Activated CD4-positive, alpha-beta T cell treated with anti-CD3 and anti-CD28 coated beads, Interleukin-2, amount 50 U/mL, for 16 hours (primary cell): Measurements from ENCODE around the gene RRP12.

Experiments
- DNase-seq: peaks from one replicate; pipeline ENCODE4 v3.0.0-alpha.2; 2020

RRP12 gene

DNA sequence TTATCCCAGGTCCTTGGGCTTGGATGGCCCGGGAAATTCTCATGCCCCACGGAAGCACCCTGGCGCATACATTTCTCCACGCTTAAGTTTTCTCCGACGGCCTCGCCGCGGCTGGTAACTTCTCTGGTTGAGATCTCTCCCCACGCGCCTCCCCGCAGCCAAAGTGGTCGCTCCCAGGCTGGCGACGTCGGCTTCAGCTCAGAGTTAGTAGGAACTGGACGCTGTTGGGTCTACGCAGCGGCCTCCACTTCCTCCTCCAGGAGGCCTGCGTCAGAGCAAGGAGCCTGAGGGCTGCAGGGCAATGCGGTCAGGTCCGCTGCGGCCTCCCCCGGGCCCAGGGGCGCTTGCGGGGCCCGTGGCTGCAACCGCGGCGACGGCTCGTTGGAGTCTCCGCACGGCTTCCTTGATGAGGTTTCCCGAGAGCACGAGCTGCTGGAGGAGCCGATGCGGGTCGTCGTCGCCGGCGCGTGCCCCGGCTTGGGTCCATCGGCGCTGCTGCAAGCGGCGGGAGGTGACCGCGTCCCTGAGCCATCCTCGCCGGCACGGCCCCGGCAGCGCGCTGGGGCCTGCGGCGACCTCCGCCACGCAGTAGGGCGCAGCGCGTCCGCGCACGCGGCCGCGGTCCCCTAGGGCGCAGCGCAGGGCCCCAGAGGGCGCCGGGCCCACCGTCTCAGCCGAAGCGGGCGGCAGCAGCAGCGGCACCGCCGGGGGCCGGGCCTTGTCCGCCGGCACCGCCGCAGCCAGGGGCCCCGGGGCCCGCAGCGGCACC lies 67.4 kb downstream of the RRP12 start:
- peak; percentile 28 for DNase-seq

DNA sequence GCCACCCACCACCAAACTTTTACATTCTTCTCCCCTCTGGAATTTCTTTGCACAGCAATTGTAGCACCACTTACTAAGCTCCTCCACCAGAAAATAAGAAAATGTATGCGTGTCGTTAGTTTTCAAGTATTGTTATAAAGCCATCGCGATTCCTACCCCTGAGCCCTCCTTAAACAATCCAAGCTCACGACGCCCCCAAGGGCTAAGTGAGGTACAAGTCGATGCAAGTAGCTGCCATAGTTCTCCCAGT lies 67.9 kb downstream of the RRP12 start:
- no peak for DNase-seq

DNA sequence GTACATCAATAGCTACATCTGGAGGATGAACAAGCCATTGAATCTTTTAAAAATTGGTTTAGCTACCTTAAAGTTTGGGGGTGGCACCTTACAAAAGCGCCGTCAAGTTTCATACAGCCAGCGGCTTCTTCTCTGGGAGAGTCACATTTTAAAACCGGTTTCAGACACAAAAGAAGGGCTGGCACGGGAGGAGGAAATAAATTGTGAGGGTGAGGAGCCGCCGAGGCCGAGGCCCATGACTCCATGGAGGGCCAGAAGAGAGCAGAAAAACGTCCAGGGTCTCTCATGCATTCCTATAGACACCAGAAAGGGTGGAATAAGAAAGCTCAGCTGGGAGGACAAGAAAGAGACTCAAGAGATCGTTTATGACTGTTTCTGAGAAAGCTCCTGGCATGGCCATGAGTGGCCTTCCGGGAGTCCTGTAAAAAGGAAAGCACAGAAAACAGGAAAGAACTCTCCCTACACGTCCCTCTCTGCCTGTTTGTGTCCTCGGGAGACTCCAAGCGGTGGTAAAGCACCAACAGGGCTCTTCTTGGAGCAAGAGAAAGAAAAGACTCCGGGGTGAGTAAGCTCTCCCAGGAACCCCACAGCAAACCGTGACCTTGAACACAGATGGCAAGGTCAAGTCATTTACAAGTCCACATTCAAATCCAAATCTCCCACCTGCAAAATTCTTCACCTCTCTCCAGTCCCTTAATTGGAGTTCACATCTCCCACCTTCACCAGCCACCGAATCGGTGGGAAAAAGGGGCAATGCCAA lies 68.4 kb downstream of the RRP12 start:
- no peak for DNase-seq

DNA sequence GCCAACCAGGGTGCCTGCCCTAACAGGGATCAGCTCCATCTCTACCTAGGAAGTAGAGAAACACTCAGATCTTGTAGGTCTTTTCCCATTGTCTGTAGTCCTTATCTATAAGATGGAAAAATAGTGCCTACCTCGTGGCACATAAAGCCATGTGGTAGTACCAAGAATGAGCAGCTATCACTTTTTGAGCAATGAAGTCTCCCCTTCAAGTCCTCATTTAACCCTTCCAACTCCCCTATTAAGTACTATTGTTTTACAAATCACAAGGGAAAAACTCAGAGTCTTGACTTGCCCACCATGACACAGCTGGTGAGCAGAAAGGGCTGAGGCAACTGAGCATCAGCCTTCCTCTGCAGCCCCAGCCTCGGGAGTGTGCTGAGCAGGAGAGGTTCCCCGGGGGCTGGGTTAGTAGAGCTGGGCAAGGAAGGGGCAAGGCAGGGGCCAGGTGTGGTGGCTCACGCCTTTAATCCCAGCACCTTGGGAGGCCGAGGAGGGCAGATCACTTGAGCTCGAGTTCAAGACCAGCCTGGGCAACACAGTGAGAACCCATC lies 69.9 kb downstream of the RRP12 start:
- no peak for DNase-seq

DNA sequence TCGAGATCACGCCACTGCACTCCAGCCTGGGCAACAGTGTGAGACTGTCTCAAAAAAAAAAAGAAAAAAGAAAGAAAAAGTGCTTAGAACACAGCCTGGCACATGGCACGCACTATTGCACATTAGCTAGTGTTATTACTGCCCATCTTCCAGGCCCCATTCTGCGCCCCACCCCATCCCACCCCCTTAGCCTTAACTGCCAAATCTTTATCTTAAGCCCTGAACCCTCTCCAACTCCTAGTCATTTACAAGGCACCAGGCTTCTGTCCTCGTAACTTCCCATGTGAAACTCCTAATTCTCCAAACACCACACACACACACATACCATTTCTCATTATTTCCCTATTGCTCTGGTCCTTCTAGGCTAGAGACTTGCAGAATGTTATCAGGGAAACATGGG lies 71.4 kb downstream of the RRP12 start:
- no peak for DNase-seq

DNA sequence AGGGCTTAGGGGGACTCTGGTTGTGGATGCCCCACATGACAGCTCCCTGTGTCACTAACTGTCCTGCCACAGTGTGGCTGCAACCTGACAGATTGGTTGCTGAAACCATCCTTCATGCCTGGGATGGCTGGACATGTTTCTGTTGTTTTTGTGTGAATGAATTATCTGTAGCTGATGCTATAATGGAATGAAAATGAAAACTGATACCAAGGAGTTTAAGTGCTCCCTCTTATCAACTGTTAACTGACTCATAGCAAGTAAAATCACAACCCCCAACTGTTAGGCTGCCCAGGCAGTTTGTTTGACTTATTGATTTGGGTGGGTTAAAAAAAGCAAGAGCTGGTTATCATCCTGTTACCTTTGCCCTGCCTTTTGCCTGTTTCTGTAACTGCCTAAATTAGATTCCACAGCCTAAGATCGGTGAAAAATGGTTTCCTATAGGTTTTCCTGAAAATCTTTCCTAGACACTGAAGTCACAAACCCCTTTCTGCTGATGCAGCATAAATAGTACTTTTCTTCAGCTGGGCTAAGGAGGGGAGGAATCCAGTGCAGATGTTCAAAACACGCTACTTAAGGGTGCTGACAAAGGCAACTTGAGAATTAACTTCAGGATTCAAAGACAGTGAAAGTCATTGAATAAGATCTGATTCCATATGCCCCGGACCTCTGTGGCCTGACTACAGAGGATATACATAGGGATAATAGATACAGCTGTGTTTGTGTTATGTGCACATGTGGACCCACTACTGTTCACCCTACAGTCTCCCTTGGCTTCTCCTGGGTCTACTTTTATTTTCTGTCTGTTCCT lies 72.3 kb downstream of the RRP12 start:
- peak; percentile 58 for DNase-seq

DNA sequence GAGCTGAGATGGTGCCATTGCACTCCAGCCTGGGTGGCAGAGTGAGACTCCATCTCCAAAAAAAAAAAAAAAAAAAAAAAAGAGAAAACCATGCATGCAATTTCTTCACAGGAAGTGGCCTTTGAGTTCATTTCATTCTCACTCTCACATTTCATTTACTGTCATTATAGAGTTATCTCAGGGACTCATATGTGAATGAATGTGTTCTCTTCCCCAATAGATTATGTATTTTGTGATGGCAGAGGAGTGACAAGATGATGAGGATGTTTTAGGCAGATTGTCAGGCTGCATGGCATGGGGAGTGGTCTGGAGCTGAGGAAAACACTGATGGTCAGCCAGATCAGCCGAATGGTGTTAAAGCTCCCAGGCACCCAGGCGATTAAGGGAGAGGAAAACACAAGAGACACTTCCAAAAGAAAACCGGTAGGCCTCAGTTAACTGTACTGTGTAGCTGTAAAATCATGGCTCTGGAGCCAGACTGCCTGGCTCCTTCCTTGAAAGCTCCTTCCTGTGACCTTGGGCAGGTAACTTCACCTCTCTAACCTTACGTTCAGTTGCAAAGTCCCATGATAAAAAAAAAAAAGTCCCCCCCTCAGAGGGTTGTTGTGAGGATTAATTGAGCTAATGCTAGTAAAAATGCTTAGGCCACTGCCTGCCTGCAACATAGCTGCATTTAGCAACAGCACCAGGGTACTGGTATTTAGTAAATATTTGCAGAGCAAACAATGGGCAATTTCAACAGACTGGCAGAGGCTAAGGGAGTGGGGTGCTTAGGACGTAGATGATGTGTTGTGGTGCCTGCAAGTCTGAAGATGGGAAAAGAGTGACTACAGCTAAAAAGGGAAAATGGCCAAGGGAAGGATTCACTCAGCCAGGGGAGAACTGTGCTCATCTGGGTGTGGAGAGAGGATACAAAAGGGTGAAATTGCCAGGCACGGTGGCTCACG lies 73.5 kb downstream of the RRP12 start:
- DNase-seq = peak; percentile 51

DNA sequence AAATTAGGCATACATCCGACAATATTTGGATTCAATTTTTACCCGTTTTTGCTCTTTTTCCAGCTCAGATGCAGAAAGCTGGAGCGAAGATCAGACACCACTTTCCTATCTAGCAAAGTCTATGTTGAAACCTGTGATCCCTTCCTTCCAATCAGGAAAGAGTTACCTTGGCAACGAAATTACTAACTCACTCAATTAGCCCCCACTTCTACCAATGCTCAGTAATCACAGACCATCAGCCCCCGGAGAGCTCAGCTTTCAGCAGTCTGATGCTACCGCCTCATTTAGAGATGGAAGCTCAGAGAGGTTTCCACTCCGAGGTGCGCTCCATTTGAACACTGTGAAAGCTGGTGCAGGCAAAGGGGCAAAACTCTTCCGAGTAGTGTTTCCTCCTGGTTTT lies 75.4 kb downstream of the RRP12 start:
- DNase-seq = no peak

DNA sequence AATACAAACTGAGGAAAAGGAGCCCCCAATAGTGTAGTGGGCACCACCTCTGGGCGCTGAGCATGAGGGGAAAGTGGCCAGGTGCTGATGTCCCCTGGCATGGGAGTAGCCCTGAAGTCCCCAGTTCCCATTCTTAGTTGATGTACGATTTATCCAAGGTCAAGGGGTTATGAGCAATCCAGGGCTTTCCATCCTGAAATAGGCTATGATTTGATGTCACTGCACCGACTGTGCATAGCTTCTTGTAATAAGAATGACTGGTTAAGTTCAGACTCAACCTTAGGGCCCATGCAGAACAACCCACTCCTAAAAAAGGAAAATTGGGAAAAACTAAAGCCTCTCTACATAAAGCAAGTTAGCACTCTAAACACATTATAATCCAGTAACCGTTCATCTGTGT lies 77.6 kb downstream of the RRP12 start:
- no peak for DNase-seq

DNA sequence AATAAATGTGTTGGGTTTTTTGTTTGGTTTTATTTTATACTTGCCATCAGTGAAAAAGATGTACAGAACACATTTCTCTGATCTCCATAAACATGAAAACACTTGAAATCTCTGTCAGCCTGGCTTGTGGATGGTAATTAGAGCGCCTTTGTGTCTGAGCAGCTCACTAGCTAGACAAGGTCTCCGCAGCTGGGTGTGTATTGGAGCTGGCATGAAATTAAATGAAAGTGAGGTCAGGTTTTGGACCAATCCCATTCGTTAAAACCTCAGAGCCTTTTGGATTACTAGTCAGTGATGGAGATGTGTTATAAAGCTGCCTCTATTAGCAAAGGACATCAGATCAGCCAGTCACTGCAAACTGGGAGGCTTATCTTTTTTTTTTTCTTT lies 79.3 kb downstream of the RRP12 start:
- no peak for DNase-seq

DNA sequence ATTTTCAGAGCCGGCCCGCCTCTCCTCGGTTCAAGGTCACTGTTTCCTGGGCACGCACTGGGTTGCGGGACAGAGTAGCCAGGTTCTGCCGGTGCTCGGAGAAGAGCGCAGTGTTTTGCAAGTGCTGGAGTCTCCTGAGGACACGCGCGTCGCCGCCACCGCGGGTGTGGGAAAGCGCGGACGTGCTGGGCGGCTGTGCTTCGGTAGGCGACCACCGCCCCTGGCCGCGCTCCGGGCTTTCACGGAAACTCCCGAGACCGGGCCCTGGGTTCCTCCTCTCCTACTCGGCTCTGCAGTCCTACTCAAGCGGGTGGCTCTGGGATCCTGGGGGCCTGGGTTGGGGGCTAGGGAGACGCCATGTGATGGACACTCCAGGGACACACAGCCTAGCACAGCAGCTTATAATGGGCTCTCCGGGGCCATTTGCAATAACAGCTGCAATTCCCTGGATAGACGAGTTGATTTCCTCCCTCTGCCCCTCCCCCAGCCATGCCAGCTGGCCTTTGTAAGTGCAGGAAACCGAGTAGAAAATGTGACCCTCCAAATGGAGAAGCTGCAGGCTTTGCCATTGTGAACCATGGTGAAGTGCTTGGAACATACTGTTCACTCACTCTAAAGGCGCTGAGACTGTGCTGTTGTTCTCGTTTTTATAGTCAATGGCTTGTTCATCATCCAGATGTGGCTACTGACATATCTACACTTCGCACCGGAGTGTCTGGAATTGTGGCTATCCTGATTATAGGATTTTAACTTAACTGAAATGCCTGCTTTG lies 79.9 kb downstream of the RRP12 start:
- DNase-seq = no peak

DNA sequence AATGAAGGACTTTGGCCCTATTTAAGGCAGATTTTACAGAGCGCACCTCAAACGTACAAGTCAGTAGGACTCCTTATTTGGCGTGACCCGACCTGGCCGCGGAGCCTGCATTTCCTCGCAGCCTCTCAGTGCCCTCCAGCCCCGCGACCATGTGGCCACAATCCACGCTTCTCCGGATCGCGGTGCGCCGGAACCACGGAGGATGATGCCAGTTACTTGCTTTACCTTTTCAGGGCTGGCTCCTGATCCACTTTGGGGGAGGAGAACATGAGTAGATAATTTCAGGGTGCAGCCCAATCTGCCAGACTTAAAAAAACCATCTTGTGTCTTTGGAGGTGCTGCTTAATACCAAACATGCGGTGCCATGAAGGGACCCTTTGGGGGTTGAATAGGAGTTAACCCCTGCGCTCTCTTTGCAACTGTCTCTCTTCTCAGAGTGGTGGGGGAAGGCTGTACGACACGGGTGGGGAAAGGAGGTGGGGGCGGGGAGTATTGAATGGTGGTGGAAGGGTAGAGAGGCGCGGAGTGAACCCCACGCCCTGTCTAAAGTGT lies 80.6 kb downstream of the RRP12 start:
- no peak for DNase-seq

DNA sequence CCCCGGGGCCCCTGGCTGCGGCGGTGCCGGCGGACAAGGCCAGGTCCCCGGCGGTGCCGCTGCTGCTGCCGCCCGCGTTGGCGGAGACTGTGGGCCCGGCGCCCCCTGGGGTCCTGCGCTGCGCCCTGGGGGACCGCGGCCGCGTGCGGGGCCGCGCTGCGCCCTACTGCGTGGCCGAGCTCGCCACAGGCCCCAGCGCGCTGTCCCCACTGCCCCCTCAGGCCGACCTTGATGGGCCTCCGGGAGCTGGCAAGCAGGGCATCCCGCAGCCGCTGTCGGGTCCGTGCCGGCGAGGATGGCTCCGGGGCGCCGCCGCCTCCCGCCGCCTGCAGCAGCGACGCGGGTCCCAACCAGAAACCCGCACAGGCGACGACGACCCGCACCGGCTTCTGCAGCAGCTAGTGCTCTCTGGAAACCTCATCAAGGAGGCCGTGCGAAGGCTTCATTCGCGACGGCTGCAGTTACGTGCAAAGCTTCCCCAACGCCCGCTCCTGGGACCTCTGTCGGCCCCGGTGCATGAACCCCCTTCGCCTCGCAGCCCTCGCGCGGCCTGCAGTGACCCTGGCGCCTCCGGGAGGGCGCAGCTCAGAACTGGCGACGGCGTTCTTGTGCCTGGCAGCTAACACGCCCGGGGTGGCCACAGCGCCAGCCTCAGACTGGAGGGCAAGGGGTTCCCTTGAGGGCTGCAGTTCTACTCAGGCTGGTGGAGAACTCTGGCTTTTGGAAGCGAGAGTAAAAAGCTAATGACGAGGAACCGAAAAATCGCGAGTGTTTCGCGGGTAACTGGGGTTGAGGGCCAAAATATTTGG lies 81.3 kb downstream of the RRP12 start:
- peak; percentile 54 for DNase-seq

DNA sequence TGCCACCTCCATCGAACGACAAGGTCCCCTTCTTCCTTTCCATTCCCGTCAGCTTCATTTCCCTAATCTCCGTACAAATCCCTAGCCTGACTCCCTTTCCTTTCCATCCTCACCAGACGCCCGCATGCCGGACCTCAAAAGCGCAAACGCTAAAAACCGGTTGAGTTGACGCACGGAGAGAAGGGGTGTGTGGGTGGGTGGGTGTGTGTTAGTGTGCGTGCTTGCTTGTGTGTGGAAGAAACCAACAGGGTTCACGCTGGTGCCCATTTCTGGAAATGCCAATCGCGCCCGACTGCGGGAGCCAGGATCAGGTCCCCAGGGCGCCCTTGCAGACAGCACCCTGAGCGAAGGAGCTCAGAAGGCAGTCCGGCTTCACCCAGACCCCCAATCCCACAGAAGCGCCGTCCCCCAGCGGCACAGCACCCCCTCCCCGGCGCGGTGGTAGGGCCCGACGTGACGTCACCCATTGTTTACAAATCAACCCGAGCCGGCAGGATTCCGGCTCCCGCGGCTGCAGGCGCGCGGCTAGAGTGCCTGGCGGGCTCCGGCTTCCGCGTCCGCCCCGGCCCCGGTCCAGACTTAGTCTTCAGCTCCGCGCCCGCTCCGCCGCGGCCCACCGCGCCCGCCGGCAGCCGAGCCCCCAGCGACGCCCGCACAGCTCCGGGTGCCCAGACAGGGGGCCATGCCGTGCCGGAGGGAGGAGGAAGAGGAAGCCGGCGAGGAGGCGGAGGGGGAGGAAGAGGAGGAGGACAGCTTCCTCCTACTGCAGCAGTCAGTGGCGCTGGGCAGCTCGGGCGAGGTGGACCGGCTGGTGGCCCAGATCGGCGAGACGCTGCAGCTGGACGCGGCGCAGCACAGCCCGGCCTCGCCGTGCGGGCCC lies 82.1 kb downstream of the RRP12 start, which contains the start of gene FRAT1:
FRAT1 (plus strand) TSS at position 500 of the 880 bp plus-strand sequence; CDS start at position 683, 183 bp downstream.
- peak; percentile 86 for DNase-seq

DNA sequence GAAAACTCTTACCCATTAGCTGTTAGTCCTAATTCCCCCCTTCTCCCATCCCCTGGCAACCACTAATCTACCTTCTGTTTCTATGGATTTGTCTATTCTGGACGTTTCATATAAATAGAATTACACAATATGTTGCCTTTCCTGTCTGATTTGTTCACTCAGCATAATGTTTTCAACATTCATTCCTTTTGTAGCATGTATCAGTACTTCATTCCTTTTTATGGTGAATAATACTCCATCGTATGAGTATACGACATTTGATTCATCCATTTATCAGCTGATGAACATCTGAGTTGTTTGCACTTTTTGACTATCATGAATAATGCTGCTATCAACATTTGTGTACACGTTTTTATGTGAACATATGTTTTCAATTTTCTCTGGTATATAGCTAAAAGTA lies 86.5 kb downstream of the RRP12 start:
- DNase-seq = no peak

DNA sequence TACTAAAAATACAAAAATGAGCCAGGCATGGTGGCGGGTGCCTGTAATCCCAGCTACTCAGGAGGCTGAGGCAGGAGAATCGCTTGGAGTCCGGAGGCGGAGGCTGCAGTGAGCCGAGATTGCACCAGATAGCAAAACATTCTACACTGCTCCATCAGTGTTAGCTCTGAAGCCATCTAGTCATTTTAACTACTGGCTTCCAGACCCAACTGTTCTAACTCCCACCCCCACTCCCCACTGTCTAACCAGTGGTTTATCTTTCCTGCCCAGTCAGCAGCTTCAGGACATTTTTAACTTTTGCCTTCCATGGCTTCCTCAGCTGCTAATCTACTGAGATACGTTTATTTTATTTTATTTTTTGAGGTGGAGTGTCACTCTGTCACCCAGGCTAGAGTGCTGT lies 88.2 kb downstream of the RRP12 start:
- no peak for DNase-seq

DNA sequence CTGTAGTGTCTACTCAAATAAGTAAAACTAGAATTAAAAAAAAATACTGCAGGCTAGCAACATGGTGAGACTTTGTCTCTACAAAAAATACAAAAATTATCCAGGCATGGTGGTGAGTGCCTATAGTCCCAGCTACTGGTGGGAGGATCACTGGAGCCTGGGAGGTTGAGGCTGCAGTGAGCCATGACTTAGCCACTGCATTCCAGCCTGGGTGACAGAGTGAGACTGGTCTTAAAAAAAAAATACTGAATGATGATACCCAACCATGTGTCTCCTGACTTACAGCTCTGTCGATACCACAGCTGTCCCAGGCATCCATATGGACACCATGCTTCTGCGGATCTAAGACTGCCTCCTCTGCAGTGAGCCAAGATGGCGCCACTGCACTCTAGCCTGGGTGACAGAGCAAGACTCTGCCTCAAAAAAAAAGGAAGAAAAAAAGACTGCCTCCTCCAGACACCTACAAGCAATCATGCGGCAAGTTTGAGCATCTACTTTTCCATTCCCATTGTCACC lies 90.0 kb downstream of the RRP12 start:
- DNase-seq = no peak

DNA sequence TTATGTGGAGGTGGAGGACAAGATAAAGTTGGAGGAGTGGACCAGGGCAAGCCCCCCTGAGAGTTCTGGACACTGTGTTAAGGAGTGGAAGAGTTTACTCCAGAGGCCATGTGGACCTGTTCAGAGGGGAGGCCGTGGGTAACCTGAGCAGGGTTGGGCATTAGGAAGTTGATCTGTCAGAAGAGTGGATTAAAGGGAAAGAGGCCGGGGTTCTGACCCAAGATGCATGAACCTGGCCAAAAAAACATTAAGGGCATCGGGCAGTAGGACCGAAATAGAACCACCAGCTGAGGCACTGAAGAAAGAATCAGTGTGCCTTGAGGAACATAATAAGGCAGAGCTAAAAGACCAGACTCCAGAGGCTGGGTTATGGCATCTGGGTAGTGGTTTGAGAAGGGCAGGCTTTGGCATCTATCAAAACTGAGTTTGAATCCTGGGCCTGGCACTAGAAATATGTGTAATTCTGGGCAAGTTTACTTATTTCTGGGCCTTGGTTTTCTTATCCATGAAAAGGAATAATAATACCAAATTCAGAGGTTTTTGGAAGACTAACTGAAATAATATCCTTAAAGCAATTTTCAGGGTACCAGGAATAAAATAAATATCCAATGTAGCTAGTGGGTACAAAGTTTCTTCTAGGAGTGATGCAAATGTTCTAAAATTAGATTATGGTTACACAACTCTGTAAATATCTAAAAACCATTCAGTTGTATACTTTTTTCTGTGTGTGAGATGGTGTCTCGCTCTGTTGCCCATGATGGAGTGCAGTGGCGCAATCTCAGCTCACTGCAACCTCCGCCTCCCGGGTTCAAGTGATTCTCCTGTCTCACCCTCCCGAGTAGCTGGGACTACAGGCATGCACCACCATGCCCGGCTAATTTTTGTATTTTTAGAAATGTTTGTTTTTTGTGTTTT lies 93.0 kb downstream of the RRP12 start:
- DNase-seq = no peak
